Measurements from ENCODE around the gene MGAM2. TPM values are rescaled to one million over a fixed set of nuclear protein-coding genes. Genes with fewer than 3 reads are reported as not detected.

The MGAM2 gene
- total and polyA plus RNA-seq, 2 of the 4 experiments (the other 2 are of a cell fraction), result not detected

DNA sequence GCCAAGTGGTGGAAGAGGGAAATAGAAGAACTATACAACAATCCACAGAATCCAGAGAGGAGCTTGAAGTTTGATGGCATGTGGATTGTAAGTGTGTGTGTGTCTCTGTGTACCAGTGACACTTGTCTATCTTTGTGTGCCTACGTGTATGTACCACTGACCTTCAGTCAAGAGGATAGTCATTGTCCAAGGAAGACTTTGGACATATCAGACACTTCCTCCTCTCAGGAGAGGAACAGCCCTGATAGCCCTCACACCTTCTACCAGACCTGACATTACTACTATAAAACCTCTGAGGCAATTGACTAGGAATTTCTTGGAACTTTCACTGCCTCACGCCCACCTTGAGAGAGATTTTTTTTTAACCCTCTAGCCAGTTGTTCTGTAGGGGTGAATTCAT is 19.6 kb upstream of the MGAM2 start:
- no peak overlapping the region for H2BK20ac ChIP-seq (ENCODE audit: low read depth, low read length)
- H3K18ac ChIP-seq (ENCODE audit: low read depth, low read length), result no peak overlapping the region
- DNase-seq (no peak), ATAC-seq (ENCODE audit: low read depth) (no peak)
- in situ Hi-C loops (cut with MboI; ENCODE audit: low sequenced_read_pairs) (no loop called here), dilution Hi-C loops (cut with HindIII; ENCODE audit: low sequenced_read_pairs, unreplicated experiment) (no loop called here), intact Hi-C loops (cut with micrococcal nuclease) (no loop called here)
- H3K36me3 ChIP-seq (ENCODE audit: control insufficient read depth, insufficient read depth, low read length), result no peaks in the 10 kb centered on the region
- ChIA-PET POLR2A (ENCODE audit: unreplicated experiment) (no interaction called here), CTCF (no interaction called here)
- no peak overlapping the region for H2AK5ac ChIP-seq (ENCODE audit: low read depth, low read length)
- no peak overlapping the region for H3K4ac ChIP-seq (ENCODE audit: low read depth, low read length)
- no peak overlapping the region for H2AK9ac ChIP-seq (replicated peaks; ENCODE audit: low read depth, low read length, poor library complexity)
- no CpG with 5 or more reads among the region's 2 CpGs for WGBS, 2 experiments (ENCODE audit: extremely low coverage in 2 of 2, insufficient read length in 1 of 2)
- no peak overlapping the region for H3K27ac ChIP-seq (ENCODE audit: insufficient read depth, low read length)
- no peaks in the 10 kb centered on the region for H3K27me3 ChIP-seq (ENCODE audit: control insufficient read depth, insufficient read depth, low read length)
- no peak overlapping the region for H3K23ac ChIP-seq (ENCODE audit: low read depth, low read length)
- H3K9ac ChIP-seq (ENCODE audit: low read depth, low read length), result no peak overlapping the region
- no peak overlapping the region for H2BK120ac ChIP-seq (ENCODE audit: low read depth, low read length)
- no peak overlapping the region for H4K5ac ChIP-seq (ENCODE audit: low read depth, low read length)
- no peak overlapping the region for H4K8ac ChIP-seq (ENCODE audit: low read depth in 2 of 2, low read length in 2 of 2)
- H3K4me1 ChIP-seq (ENCODE audit: control insufficient read depth, insufficient read depth, low read length), result no peaks in the 10 kb centered on the region
- no peak overlapping the region for H3K4me2 ChIP-seq (ENCODE audit: low read depth, low read length)
- no peak overlapping the region for H3K4me3 ChIP-seq (ENCODE audit: insufficient read depth, low read depth, low read length)
- H2AFZ ChIP-seq (replicated peaks; ENCODE audit: low read length, poor library complexity), result no peak overlapping the region
- H2BK5ac ChIP-seq (ENCODE audit: low read depth, low read length, poor library complexity, severe bottlenecking), result no peak overlapping the region
- no peak overlapping the region for H4K91ac ChIP-seq (ENCODE audit: insufficient read depth, low read depth, low read length)
- H4K20me1 ChIP-seq (ENCODE audit: insufficient read depth, low read length), result no peaks in the 10 kb centered on the region
- H3K9me1 ChIP-seq (ENCODE audit: insufficient read depth, low read length), result no peaks in the 10 kb centered on the region
- TF ChIP-seq CEBPB (IDR thresholded peaks at IDR 0.05; ENCODE audit: low read depth, low read length), result no peak
- TF ChIP-seq USF2 (IDR thresholded peaks at IDR 0.05; ENCODE audit: low read depth, low read length), result no peak
- no peak for TF ChIP-seq SMC3 (IDR thresholded peaks at IDR 0.05; ENCODE audit: low read depth, low read length)
- TF ChIP-seq MAZ (IDR thresholded peaks at IDR 0.05; ENCODE audit: borderline replicate concordance, low read depth, low read length), result no peak
- TF ChIP-seq RCOR1 (IDR thresholded peaks at IDR 0.05; ENCODE audit: insufficient replicate concordance, low read length), result no peak
- TF ChIP-seq ELK1 (IDR thresholded peaks at IDR 0.05; ENCODE audit: borderline replicate concordance, low read depth, low read length), result no peak
- TF ChIP-seq MXI1 (IDR thresholded peaks at IDR 0.05; ENCODE audit: borderline replicate concordance, low read depth, low read length), result no peak
- no peak for TF ChIP-seq CHD1 (IDR thresholded peaks at IDR 0.05; ENCODE audit: low read depth, low read length)
- H3K9me3 ChIP-seq (ENCODE audit: control insufficient read depth, insufficient read depth, low read length), result peaks cover 4% of the 10 kb centered on the region; the same call in 1 of the 2 replicates
- no peak overlapping the region for H2BK15ac ChIP-seq (ENCODE audit: low read depth, low read length)
- no peak overlapping the region for H3K14ac ChIP-seq (replicated peaks; ENCODE audit: low read depth, low read length)
- H3K56ac ChIP-seq (ENCODE audit: extremely low read depth, insufficient read depth, low read length), result no peak overlapping the region
- no peaks in the 10 kb centered on the region for H3K79me1 ChIP-seq (ENCODE audit: low read depth in 1 of 2, low read length in 2 of 2)
- BruUV-seq (replicated peaks), result no TSS peak

Measured in IMR-90 (cell line).